ENCODE measurements around the gene C6orf89.

The C6orf89 gene

GRCh38 chr6:36916126-36916525, 30.4 kb downstream of the C6orf89 start:
- Histone ChIP-seq H2AFZ (ENCODE audit: low read depth, low read length) (no peak overlapping the region), H3K9me3 (ENCODE audit: insufficient read depth, low read length) (no peaks in the 10 kb centered on the region), H3K27me3 (ENCODE audit: low read depth, low read length) (no peaks in the 10 kb centered on the region), H3K4me2 (ENCODE audit: low read length) (no peak overlapping the region), H3K4me1 (ENCODE audit: low read length) (no peaks in the 10 kb centered on the region), H3K4me3 (ENCODE audit: low read length) (no peak overlapping the region), H3K27ac (ENCODE audit: low read length) (no peak overlapping the region), H4K20me1 (ENCODE audit: insufficient read depth, low read length) (no peaks in the 10 kb centered on the region), H3K9ac (ENCODE audit: low read length) (no peak overlapping the region), H3K79me2 (ENCODE audit: low read length) (no peaks in the 10 kb centered on the region), H3K36me3 (replicated peaks; ENCODE audit: low read depth, low read length) (peaks cover 5% of the 10 kb centered on the region)
- TF ChIP-seq, protein P1, sequence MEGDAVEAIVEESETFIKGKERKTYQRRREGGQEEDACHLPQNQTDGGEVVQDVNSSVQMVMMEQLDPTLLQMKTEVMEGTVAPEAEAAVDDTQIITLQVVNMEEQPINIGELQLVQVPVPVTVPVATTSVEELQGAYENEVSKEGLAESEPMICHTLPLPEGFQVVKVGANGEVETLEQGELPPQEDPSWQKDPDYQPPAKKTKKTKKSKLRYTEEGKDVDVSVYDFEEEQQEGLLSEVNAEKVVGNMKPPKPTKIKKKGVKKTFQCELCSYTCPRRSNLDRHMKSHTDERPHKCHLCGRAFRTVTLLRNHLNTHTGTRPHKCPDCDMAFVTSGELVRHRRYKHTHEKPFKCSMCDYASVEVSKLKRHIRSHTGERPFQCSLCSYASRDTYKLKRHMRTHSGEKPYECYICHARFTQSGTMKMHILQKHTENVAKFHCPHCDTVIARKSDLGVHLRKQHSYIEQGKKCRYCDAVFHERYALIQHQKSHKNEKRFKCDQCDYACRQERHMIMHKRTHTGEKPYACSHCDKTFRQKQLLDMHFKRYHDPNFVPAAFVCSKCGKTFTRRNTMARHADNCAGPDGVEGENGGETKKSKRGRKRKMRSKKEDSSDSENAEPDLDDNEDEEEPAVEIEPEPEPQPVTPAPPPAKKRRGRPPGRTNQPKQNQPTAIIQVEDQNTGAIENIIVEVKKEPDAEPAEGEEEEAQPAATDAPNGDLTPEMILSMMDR (IDR thresholded peaks at IDR 0.05; ENCODE audit: low read depth, low read length), result no peak
- TF ChIP-seq EZH2phosphoT487 (IDR thresholded peaks at IDR 0.05; ENCODE audit: low read depth), result no peak

- Histone ChIP-seq H3K79me2 (ENCODE audit: low read length) (no peaks in the 10 kb centered on the region), H3K4me3 (ENCODE audit: low read length) (no peak overlapping the region), H3K27me3 (ENCODE audit: low read depth, low read length) (no peaks in the 10 kb centered on the region), H3K4me1 (ENCODE audit: low read length) (no peaks in the 10 kb centered on the region), H4K20me1 (ENCODE audit: insufficient read depth, low read length) (no peaks in the 10 kb centered on the region), H2AFZ (ENCODE audit: low read depth, low read length) (no peak overlapping the region), H3K9me3 (ENCODE audit: insufficient read depth, low read length) (no peaks in the 10 kb centered on the region), H3K27ac (ENCODE audit: low read length) (no peak overlapping the region), H3K36me3 (replicated peaks; ENCODE audit: low read depth, low read length) (peaks cover 5% of the 10 kb centered on the region), H3K4me2 (ENCODE audit: low read length) (no peak overlapping the region), H3K9ac (ENCODE audit: low read length) (no peak overlapping the region)
- TF ChIP-seq, protein P1 (IDR thresholded peaks at IDR 0.05; ENCODE audit: low read depth, low read length), result no peak
- no peak for TF ChIP-seq EZH2phosphoT487 (IDR thresholded peaks at IDR 0.05; ENCODE audit: low read depth)
Observed at GRCh38 chr6:36917541-36918193, 31.9 kb downstream of the C6orf89 start.

DNA sequence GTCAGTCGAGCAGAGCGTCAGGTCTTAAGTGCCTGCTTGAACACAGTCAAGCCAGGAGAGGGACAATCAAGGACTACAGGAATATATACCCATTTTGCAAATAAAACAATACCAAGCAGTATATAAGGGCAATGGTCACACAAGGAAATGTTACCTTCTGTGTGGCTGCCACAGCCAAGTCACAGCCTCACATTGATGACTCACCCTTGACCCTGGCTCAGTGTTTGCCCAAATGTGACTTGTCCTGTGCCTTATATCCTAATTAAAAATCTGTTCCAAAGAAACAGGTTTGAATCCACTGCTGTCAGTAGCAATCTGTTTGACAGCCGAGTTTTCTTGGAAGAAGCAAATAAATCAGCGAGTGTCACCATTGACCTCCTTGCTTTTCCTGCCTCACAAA, 34.3 kb downstream of the C6orf89 start:
- Histone ChIP-seq H3K4me3 (ENCODE audit: low read length) (no peak overlapping the region), H3K9ac (ENCODE audit: low read length) (no peak overlapping the region), H3K79me2 (ENCODE audit: low read length) (no peaks in the 10 kb centered on the region), H2AFZ (ENCODE audit: low read depth, low read length) (no peak overlapping the region), H3K9me3 (ENCODE audit: insufficient read depth, low read length) (no peaks in the 10 kb centered on the region), H3K36me3 (replicated peaks; ENCODE audit: low read depth, low read length) (peaks cover 6% of the 10 kb centered on the region), H3K4me1 (ENCODE audit: low read length) (no peaks in the 10 kb centered on the region), H3K27me3 (ENCODE audit: low read depth, low read length) (no peaks in the 10 kb centered on the region), H3K4me2 (ENCODE audit: low read length) (no peak overlapping the region), H3K27ac (ENCODE audit: low read length) (no peak overlapping the region), H4K20me1 (ENCODE audit: insufficient read depth, low read length) (no peaks in the 10 kb centered on the region)
- no peak for TF ChIP-seq EZH2phosphoT487 (IDR thresholded peaks at IDR 0.05; ENCODE audit: low read depth)
- TF ChIP-seq, protein P1 (IDR thresholded peaks at IDR 0.05; ENCODE audit: low read depth, low read length), result no peak

DNA sequence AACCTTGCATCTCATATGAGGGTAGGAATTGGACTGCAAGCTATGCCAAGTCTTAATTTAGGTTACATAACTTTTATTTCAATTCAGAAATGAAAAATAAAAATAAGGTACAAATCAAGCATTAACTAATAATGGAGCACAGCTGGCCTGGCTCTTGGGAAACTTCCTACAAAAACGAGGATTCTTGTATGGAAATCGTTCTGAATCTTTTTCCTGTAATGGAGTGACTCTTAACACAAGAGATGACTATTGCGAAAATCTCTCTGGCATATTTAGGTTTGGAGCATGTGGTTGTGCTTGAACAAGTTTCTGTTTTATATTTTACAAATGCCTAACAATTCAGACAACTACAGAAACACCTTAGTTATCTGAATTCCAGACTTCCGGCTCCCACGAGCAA, 34.8 kb downstream of the C6orf89 start:
- Histone ChIP-seq H3K27ac (ENCODE audit: low read length) (no peak overlapping the region), H3K4me1 (ENCODE audit: low read length) (peaks cover 4% of the 10 kb centered on the region), H3K4me3 (ENCODE audit: low read length) (no peak overlapping the region), H3K27me3 (ENCODE audit: low read depth, low read length) (no peaks in the 10 kb centered on the region), H4K20me1 (ENCODE audit: insufficient read depth, low read length) (no peaks in the 10 kb centered on the region), H3K9me3 (ENCODE audit: insufficient read depth, low read length) (no peaks in the 10 kb centered on the region), H3K4me2 (ENCODE audit: low read length) (no peak overlapping the region), H3K36me3 (replicated peaks; ENCODE audit: low read depth, low read length) (peaks cover 8% of the 10 kb centered on the region), H3K79me2 (ENCODE audit: low read length) (no peaks in the 10 kb centered on the region), H2AFZ (ENCODE audit: low read depth, low read length) (no peak overlapping the region), H3K9ac (ENCODE audit: low read length) (no peak overlapping the region)
- no peak for TF ChIP-seq EZH2phosphoT487 (IDR thresholded peaks at IDR 0.05; ENCODE audit: low read depth)
- TF ChIP-seq, protein P1 (IDR thresholded peaks at IDR 0.05; ENCODE audit: low read depth, low read length), result no peak

Data from OCI-LY3 (cell line).